WERI-Rb-1 (cell line): Measurements from ENCODE around the gene LMX1A.

Experiments
- DNase-seq: peaks from one replicate; pipeline ENCODE4 v3.0.0-alpha.2; 2020
- H3K27ac ChIP-seq: fragments of 250-450 bp; sonication (Bioruptor Pico); 2 replicates; pipeline ENCODE4 v1.5.1; 2020; ENCODE audit warnings: mild to moderate bottlenecking, moderate library complexity
- H3K27me3 ChIP-seq: fragments of 250-450 bp; sonication (Bioruptor Pico); 2 replicates; pipeline ENCODE4 v1.5.1; 2021; ENCODE audit warnings: mild to moderate bottlenecking, low read depth, moderate library complexity; ENCODE audit not compliant: insufficient read depth, severe bottlenecking
- H3K36me3 ChIP-seq: fragments of 250-450 bp; sonication (Bioruptor Pico); 2 replicates; pipeline ENCODE4 v1.5.1; 2020; ENCODE audit warnings: mild to moderate bottlenecking, moderate library complexity
- H3K4me3 ChIP-seq: 2 replicates; pipeline ENCODE4 v1.5.1; 2011; ENCODE audit warnings: low read depth, mild to moderate bottlenecking, control low read depth, low read length
- H3K9me3 ChIP-seq: fragments of 250-450 bp; sonication (Bioruptor Pico); 2 replicates; pipeline ENCODE4 v1.5.1; 2021; ENCODE audit warnings: mild to moderate bottlenecking, moderate library complexity; ENCODE audit not compliant: severe bottlenecking
- TF ChIP-seq, protein P1 (sequence below): IDR thresholded peaks from 2 replicates; pipeline ENCODE4 v1.5.1; 2011; ENCODE audit warnings: low read depth, mild to moderate bottlenecking, control low read depth, inconsistent platforms, low read length

LMX1A gene

DNA sequence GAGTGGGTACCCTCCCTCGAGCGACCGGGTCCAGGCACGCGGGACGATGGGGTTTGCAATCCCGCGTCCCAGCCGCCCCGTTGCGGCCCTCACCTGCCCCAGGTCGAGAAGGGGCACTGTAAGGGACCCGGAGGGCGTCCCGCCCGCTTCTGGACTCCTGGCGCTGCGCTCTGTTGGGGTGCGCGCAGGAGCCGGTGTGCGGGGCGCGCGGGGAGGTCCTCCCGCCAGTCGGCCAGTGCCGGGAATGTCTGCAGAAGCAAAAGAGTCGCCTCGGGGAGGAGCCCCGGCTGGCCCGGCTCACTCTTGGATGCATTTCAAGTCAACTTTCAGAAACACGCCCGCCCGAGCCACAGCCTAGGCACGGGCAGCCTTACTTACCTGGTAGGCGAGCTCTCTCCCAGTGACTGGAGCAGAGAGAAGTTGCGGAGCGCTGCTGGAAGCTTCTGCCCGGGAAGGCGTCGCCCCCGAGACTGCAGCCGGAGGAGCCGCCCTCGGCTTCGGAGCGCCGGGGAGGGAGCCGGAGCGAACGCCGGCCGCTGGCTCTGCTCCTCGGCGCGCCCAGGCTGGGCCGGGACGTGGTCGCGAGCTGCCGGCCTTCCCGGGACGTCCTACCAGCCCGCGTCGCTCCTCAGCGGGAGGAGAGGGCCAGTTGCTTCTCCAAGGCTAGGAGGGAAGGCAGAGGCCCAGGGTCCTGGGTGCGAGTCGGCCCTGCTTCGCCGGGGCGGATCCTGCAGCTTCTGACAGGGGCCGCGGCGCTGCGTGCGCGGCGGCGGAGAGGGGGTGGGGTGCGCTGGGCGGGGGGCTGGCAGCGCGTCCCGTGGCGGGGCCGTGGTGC, at the start of gene LMX1A:
TSS of gene LMX1A (minus strand) at position 739 of the 835 bp plus-strand sequence. CDS start 1,156 bp downstream, outside the sequence.
- Histone ChIP-seq H3K4me3 (no peak within 1 kb of the TSS), H3K27me3 (no peaks in the 10 kb centered on the region), H3K36me3 (no peaks in the 10 kb centered on the region), H3K27ac (peak within 1 kb of the TSS; percentile 85), H3K9me3 (peaks cover 11% of the 10 kb centered on the region)
- no peak for DNase-seq
- TF ChIP-seq, protein P1, sequence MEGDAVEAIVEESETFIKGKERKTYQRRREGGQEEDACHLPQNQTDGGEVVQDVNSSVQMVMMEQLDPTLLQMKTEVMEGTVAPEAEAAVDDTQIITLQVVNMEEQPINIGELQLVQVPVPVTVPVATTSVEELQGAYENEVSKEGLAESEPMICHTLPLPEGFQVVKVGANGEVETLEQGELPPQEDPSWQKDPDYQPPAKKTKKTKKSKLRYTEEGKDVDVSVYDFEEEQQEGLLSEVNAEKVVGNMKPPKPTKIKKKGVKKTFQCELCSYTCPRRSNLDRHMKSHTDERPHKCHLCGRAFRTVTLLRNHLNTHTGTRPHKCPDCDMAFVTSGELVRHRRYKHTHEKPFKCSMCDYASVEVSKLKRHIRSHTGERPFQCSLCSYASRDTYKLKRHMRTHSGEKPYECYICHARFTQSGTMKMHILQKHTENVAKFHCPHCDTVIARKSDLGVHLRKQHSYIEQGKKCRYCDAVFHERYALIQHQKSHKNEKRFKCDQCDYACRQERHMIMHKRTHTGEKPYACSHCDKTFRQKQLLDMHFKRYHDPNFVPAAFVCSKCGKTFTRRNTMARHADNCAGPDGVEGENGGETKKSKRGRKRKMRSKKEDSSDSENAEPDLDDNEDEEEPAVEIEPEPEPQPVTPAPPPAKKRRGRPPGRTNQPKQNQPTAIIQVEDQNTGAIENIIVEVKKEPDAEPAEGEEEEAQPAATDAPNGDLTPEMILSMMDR: no peak

DNA sequence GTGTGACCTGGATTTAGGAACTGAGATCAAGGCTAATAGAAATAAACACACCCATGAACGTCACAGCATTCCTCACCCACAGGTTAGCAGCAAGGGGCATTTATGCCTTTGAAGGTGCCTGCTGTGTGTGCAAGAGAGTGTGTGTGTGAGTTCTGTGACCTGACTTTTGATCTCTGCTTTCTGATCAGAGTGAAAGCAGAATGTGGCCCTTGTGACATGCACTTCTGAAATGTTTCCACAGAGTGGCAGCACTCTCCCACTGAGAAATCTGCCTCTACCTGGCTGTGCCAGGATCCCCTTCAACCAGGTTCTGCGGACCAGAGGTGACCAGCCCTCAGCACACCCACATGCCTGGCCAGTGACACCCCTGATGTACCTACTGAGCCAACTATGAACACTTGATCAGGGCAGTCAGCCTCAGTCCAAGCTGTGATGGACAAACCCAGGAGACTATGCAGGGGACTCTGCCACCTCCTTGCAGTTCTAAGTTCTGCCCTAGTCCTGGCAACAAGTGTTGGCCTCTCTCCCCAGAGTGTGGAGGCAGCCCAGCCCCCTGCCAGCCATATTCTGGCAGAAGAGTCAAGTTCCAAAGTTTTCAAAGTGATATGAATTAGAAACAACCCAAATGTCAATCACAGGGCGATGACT, 47.4 kb upstream of the LMX1A start:
- Histone ChIP-seq H3K36me3 (peaks cover 98% of the 10 kb centered on the region), H3K4me3 (no peak overlapping the region), H3K27ac (no peak overlapping the region), H3K27me3 (no peaks in the 10 kb centered on the region), H3K9me3 (no peaks in the 10 kb centered on the region)
- peak; percentile 59 for DNase-seq
- TF ChIP-seq, protein P1: peak; percentile 72

- H3K4me3 ChIP-seq: no peak overlapping the region
These were observed 46.1 kb upstream of the LMX1A start for GRCh38 chr1:165402517-165403111.

DNA sequence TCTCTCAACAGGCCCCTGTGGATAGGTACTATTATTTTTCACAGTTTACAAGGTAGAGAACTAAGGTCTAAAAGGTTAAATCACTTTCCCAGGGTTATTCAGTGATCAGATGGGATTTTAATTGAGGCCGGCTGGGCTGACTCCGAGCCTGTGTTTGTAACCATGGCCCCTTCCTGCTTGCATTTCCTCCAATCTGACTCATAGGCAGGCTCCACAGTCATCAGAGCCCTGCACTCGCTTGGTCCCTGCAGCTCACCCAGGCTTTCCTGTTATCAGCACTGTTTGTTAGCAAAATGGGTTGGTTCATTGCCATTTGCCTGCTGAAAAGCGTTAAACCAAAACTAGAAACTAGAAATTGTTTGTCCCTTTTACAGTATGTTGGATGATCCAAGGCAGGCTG, 41.4 kb upstream of the LMX1A start:
- Histone ChIP-seq H3K36me3 (peaks cover 45% of the 10 kb centered on the region), H3K4me3 (no peak overlapping the region), H3K9me3 (no peaks in the 10 kb centered on the region), H3K27ac (no peak overlapping the region), H3K27me3 (no peaks in the 10 kb centered on the region)
- TF ChIP-seq, protein P1: no peak
- no peak for DNase-seq

More at GRCh38 chr1:165402517-165403111, 46.1 kb upstream of the LMX1A start:
- DNase-seq: no peak
- TF ChIP-seq, protein P1: no peak
- Histone ChIP-seq H3K27ac (no peak overlapping the region), H3K27me3 (no peaks in the 10 kb centered on the region), H3K36me3 (peaks cover 92% of the 10 kb centered on the region), H3K9me3 (no peaks in the 10 kb centered on the region)

GRCh38 chr1:165395901-165396300, 39.4 kb upstream of the LMX1A start:
- Histone ChIP-seq H3K4me3 (no peak overlapping the region), H3K36me3 (peaks cover 24% of the 10 kb centered on the region), H3K9me3 (no peaks in the 10 kb centered on the region), H3K27ac (no peak overlapping the region), H3K27me3 (no peaks in the 10 kb centered on the region)
- DNase-seq: no peak
- TF ChIP-seq, protein P1: no peak
